Activated naive CD4-positive, alpha-beta T cell treated with anti-CD3 and anti-CD28 coated beads, Interleukin-2, amount 50 U/mL, for 72 hours (primary cell): Measurements from ENCODE around the gene SLC7A10. TPM values are rescaled to one million over a fixed set of nuclear protein-coding genes. Genes with fewer than 3 reads are reported as not detected.

Source experiments
- ATAC-seq, 2 donors: fragments of 150-1000 bp; cut with Tn5 transposase; 2 replicates each; pipeline ENCODE4 v1.10.0; 2021; ENCODE audit warnings: mild to moderate bottlenecking in 2 of 2, moderate library complexity in 2 of 2
- DNase-seq, 2 donors: peaks; one replicate each; pipeline ENCODE4 v3.0.0; 2021 to 2022; ENCODE audit warnings: low spot score in 2 of 2
- H3K27ac Mint-ChIP-seq, 2 donors: one replicate each; pipeline ENCODE4 v1.8.0; 2022; ENCODE audit warnings: mild to moderate bottlenecking in 2 of 2, mixed read lengths in 2 of 2
- H3K36me3 Mint-ChIP-seq, 2 donors: one replicate each; pipeline ENCODE4 v1.8.0; 2022; ENCODE audit warnings: mixed read lengths in 2 of 2
- H3K9me3 Mint-ChIP-seq, 2 donors: one replicate each; pipeline ENCODE4 v1.8.0; 2022; ENCODE audit warnings: mixed read lengths in 2 of 2
- total RNA-seq, 2 donors: library from RNA; stranded (reverse); gene quantifications; one replicate each; pipeline ENCODE4 v1.2.3, GENCODE V29; 2022

Gene SLC7A10
- total RNA-seq, 2 donors from 2014 or later, result not detected

DNA sequence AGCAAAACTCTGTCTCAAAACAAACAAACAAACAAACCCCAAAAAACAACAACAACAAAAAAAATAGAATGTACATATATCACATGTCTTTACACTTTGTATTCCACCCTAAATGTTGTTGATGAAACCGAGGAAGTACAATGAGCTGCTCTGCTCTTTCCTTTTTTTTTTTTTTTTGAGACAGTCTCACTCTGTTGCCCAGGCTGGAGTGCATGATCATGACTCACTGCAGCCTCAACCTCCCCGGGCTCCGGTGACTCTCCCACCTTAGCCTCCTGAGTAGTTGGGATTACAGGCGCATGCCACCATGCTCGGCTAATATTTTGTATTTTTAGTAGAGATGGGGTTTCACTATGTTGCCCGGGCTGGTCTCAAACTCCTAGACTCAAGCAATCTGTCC lies 62.2 kb downstream of the SLC7A10 start:
- Mint-ChIP-seq H3K9me3 (peaks cover 9% of the 10 kb centered on the region in 2 donors), H3K36me3 (peaks cover 0 to 13% of the 10 kb centered on the region in 2 donors), H3K27ac (no peak overlapping the region)
- ATAC-seq, result no peak
- no peak for DNase-seq

DNA sequence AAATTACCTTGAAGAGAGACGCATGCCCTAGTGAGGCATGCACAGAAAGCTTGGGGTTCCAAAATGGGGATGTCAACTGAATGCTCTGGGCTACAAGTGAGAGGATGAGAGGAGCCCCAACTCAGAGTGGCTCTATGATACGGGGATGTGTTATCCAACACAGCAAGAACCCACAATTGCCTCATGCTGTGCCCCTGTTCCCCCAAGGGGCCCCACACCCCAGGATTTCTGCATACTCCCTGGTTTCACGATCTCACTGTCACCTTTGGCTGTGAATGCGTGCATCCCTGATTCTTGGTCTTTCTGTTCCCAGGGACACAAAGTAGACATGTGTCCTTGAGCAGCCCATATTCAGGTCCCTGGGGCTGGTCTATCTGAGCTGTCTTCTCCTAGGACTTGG lies 64.4 kb downstream of the SLC7A10 start:
- DNase-seq (no peak), ATAC-seq (no peak)
- Mint-ChIP-seq H3K9me3 (peaks cover 4 to 5% of the 10 kb centered on the region in 2 donors), H3K27ac (peak overlapping the region in 1 of 2 donors; percentile 78), H3K36me3 (peaks cover 0 to 8% of the 10 kb centered on the region in 2 donors)

DNA sequence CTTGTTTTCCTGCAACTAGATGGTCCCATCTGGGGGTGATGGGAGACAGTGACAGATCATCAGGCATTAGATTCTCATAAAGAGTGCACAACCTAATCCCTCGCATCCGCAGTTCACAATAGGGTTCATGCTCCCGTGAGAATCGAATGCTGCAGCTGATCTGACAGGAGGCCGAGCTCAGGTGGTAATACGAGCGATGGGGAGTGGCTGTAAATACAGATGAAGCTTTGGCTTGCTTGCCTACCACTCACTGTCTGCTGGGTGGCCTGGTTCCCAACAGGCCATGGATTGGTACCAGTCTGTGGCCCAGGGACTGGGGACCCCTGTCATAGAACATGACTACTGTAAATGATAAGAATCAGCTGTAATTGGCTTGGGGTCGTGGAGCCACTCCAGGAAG lies 65.8 kb downstream of the SLC7A10 start:
- H3K9me3 Mint-ChIP-seq, result peaks cover 4 to 5% of the 10 kb centered on the region in 2 donors
- peak overlapping the region in 1 of 2 donors; percentile 78 for H3K27ac Mint-ChIP-seq

DNA sequence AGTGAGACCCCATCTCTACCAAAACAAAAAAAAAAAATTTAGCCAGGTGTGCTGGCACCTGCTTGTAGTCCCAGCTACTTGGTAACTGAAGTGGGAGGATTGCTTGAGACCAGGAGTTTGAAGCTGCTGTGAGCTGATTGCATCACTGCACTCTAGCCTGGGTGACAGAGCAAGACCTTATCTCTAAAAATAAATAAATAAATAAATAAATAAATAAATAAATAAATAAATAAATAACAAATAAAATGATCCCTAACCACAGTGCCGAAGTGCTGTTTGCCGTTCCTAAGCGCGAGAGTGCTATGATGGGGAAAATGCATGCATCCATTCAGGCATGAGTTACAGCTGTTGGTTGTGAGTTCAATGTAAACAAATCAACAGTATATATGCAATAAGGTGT lies 66.5 kb downstream of the SLC7A10 start:
- Mint-ChIP-seq H3K36me3 (peaks cover 0 to 8% of the 10 kb centered on the region in 2 donors), H3K27ac (no peak overlapping the region), H3K9me3 (peaks cover 4 to 5% of the 10 kb centered on the region in 2 donors)
- DNase-seq (no peak), ATAC-seq (no peak)

More for the DNA sequence above, 65.8 kb downstream of the SLC7A10 start:
- ATAC-seq (peak in 1 of 2 donors; percentile 17), DNase-seq (no peak)
- peaks cover 0 to 8% of the 10 kb centered on the region in 2 donors for H3K36me3 Mint-ChIP-seq

Other genes with a start within 250 kb of the SLC7A10 start
- gene RHPN2, start 161.0 kb downstream of the SLC7A10 start, total RNA-seq, result 1 to 10 TPM; 2.0 to 4.7 TPM
- gene GPATCH1, start 144.7 kb downstream of the SLC7A10 start, total RNA-seq, result 10 to 100 TPM; 12.9 to 15.6 TPM
- not detected for gene WDR88, start 93.7 kb downstream of the SLC7A10 start, total RNA-seq
- under 1 TPM in 1 of 2 donors, not detected in 1; 0.82 TPM for gene LRP3, start 31.5 kb downstream of the SLC7A10 start, total RNA-seq
- gene CEBPA, start 76.7 kb upstream of the SLC7A10 start, total RNA-seq, result under 1 TPM in 1 of 2 donors, not detected in 1; 0.49 TPM
- 10 to 100 TPM; 20.3 to 28.8 TPM for gene CEBPG, start 147.9 kb upstream of the SLC7A10 start, total RNA-seq